DND-41 (cell line): ENCODE measurements around the gene NUP210L.

Experiments
- ATAC-seq: fragments of 200-7000 bp; cut with Tn5 transposase; 3 replicates; pipeline ENCODE4 v1.9.1; 2021; ENCODE audit warnings: low read depth; ENCODE audit not compliant: insufficient read depth
- DNase-seq: peaks from one replicate; pipeline ENCODE4 v3.0.0-alpha.2; 2020
- H2AFZ ChIP-seq: 2 replicates; pipeline ENCODE4 v1.6.0; 2012; ENCODE audit warnings: low read depth, low read length
- H3K27ac ChIP-seq: 2 replicates; pipeline ENCODE4 v1.5.1; 2012; ENCODE audit warnings: low read length, inconsistent platforms
- H3K27me3 ChIP-seq: fragments of 200-600 bp; sonication (generic); 2 replicates; pipeline ENCODE4 v1.6.0; 2012; ENCODE audit warnings: low read length, mild to moderate bottlenecking, inconsistent platforms; ENCODE audit not compliant: insufficient read depth, poor library complexity
- H3K36me3 ChIP-seq: 2 replicates; pipeline ENCODE4 v1.5.1; 2012; ENCODE audit warnings: low read length, inconsistent platforms; ENCODE audit not compliant: insufficient read depth
- H3K4me1 ChIP-seq: 2 replicates; pipeline ENCODE4 v1.5.1; 2012; ENCODE audit warnings: mild to moderate bottlenecking, low read length; ENCODE audit not compliant: insufficient read depth
- H3K4me2 ChIP-seq: 2 replicates; pipeline ENCODE4 v1.6.0; 2012; ENCODE audit warnings: mild to moderate bottlenecking, moderate library complexity, low read length, inconsistent platforms; ENCODE audit not compliant: insufficient read depth
- H3K4me3 ChIP-seq, 2 experiments: fragments of 200-600 bp in 1 of 2; shearing (Covaris generic) in 1 of 2; 2 replicates each; pipeline ENCODE4 v1.5.1; 2012 to 2016; ENCODE audit warnings: inconsistent platforms in 2 of 2, low read length in 2 of 2, mild to moderate bottlenecking in 2 of 2, low read depth in 1 of 2, moderate library complexity in 1 of 2
- H3K79me2 ChIP-seq: 2 replicates; pipeline ENCODE4 v1.6.0; 2012; ENCODE audit warnings: low read length, inconsistent platforms; ENCODE audit not compliant: insufficient read depth
- H3K9ac ChIP-seq: 2 replicates; pipeline ENCODE4 v1.6.0; 2012; ENCODE audit warnings: low read depth, mild to moderate bottlenecking, inconsistent platforms, low read length, moderate library complexity
- H3K9me3 ChIP-seq: 2 replicates; pipeline ENCODE4 v1.5.1; 2012; ENCODE audit warnings: low read length, moderate library complexity, mild to moderate bottlenecking, inconsistent platforms; ENCODE audit not compliant: insufficient read depth, severe bottlenecking
- H4K20me1 ChIP-seq: 2 replicates; pipeline ENCODE4 v1.6.0; 2012; ENCODE audit warnings: low read length; ENCODE audit not compliant: insufficient read depth
- CTCF ChIP-seq: IDR thresholded peaks from 2 replicates; pipeline ENCODE4 v1.5.1; 2012; ENCODE audit warnings: borderline replicate concordance, low read length, moderate library complexity, mild to moderate bottlenecking; ENCODE audit not compliant: poor library complexity, severe bottlenecking; ENCODE audit errors: extremely low read depth
- EZH2 ChIP-seq: IDR thresholded peaks from 3 replicates; pipeline ENCODE4 v1.6.1; 2012; ENCODE audit warnings: borderline replicate concordance, low read depth, mild to moderate bottlenecking, moderate library complexity, low read length, inconsistent platforms; ENCODE audit not compliant: severe bottlenecking

Gene NUP210L

GRCh38 chr1:153968408-153968807 lies 186.5 kb downstream of the NUP210L start:
- Histone ChIP-seq H3K4me1 (peaks cover 64% of the 10 kb centered on the region), H3K4me2 (peak overlapping the region; percentile 93), H3K4me3 (peak overlapping the region; percentile 65 to 81; a peak in 3 of 4 replicates), H3K27ac (peak overlapping the region; percentile 92), H3K36me3 (peaks cover 3% of the 10 kb centered on the region), H4K20me1 (no peaks in the 10 kb centered on the region), H3K79me2 (peaks cover 46% of the 10 kb centered on the region), H3K27me3 (no peaks in the 10 kb centered on the region), H2AFZ (peak overlapping the region; percentile 85; the same call in 1 of the 2 replicates), H3K9ac (peak overlapping the region; percentile 69), H3K9me3 (no peaks in the 10 kb centered on the region)
- TF ChIP-seq EZH2 (no peak), CTCF (no peak)
- DNase-seq (no peak), ATAC-seq (no peak)

GRCh38 chr1:153968000-153968363 lies 186.9 kb downstream of the NUP210L start:
- Histone ChIP-seq H3K4me3 (peak overlapping the region; percentile 65 to 81), H3K9me3 (no peaks in the 10 kb centered on the region), H3K36me3 (no peaks in the 10 kb centered on the region; the same call in 1 of the 2 replicates), H3K4me2 (peak overlapping the region; percentile 93), H3K9ac (peak overlapping the region; percentile 69), H3K27me3 (no peaks in the 10 kb centered on the region), H3K79me2 (peaks cover 50% of the 10 kb centered on the region), H3K4me1 (peaks cover 64% of the 10 kb centered on the region), H3K27ac (peak overlapping the region; percentile 92), H2AFZ (peak overlapping the region; percentile 85), H4K20me1 (no peaks in the 10 kb centered on the region)
- DNase-seq, result no peak
- TF ChIP-seq EZH2, result no peak
- TF ChIP-seq CTCF, result no peak
- ATAC-seq, result no peak

- Histone ChIP-seq H3K4me2 (peak within 1 kb of the TSS; percentile 93), H3K27me3 (no peaks in the 10 kb centered on the region), H3K79me2 (peaks cover 56% of the 10 kb centered on the region), H4K20me1 (no peaks in the 10 kb centered on the region), H2AFZ (peak within 1 kb of the TSS; percentile 85), H3K27ac (peak within 1 kb of the TSS; percentile 92), H3K36me3 (no peaks in the 10 kb centered on the region; the same call in 1 of the 2 replicates), H3K9ac (peak within 1 kb of the TSS; percentile 69), H3K4me1 (peaks cover 65% of the 10 kb centered on the region), H3K9me3 (no peaks in the 10 kb centered on the region), H3K4me3 (peak within 1 kb of the TSS; percentile 65 to 81)
- peak; percentile 88 for ATAC-seq
- DNase-seq, result peak; percentile 95
- TF ChIP-seq CTCF (peak; percentile 72), EZH2 (no peak)
These were observed 187.5 kb downstream of the NUP210L start, which contains the start of gene CREB3L4 for GRCh38 chr1:153967107-153967999. TSS of gene CREB3L4 (plus strand) at chr1:153967902. CDS start at chr1:153968526, 624 bp downstream.
